ENCODE results near the gene PABPN1L. TPM values are rescaled to one million over a fixed set of nuclear protein-coding genes. Genes with fewer than 3 reads are reported as not detected.
A peak's percentile ranks its signal among the peaks of the same experiment; 100 is the strongest.

Gene PABPN1L
- total and polyA plus RNA-seq, 10 of the 15 experiments (the other 5 are each of a cell fraction or from before 2014, with no cell fraction given): not detected

DNA sequence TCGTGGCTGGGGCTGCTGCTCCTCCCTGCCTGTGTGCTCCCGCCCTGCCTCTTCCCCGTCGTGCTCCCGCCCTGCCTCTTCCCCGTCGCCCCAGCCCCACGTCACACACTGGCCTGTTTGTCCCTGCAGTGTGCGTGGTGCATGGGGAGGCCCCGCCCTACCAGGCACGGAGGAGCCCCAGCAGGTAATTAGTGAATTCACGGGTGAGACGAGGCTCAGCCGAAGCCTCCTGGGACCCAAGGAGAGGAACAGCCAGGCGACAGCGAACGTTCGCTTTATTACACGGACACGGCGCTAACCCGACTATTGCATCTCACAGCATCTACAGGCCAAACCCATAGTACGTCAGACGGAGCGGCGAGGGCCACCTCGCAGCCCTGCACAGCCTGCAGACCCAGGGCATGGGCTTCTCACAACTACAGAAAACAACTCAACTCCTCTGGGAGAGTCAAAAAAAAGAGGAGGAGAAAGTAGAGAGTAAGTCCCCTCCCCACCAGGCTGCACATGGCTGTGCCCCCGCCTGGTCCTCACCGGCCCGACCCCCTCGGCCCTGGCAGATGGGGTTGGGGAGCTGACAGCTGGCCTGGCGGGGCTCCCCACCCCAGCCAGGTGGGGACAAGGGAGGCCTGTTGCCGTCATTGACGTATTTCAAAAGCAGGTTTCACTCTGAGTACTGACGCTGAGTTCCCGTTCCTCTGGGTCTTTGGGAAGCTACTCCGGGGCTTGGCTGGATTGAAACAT lies 4.3 kb upstream of the PABPN1L start (continued):
- TF ChIP-seq, protein P1, sequence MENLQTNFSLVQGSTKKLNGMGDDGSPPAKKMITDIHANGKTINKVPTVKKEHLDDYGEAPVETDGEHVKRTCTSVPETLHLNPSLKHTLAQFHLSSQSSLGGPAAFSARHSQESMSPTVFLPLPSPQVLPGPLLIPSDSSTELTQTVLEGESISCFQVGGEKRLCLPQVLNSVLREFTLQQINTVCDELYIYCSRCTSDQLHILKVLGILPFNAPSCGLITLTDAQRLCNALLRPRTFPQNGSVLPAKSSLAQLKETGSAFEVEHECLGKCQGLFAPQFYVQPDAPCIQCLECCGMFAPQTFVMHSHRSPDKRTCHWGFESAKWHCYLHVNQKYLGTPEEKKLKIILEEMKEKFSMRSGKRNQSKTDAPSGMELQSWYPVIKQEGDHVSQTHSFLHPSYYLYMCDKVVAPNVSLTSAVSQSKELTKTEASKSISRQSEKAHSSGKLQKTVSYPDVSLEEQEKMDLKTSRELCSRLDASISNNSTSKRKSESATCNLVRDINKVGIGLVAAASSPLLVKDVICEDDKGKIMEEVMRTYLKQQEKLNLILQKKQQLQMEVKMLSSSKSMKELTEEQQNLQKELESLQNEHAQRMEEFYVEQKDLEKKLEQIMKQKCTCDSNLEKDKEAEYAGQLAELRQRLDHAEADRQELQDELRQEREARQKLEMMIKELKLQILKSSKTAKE (IDR thresholded peaks at IDR 0.05; ENCODE audit: low read depth, poor library complexity, severe bottlenecking): no peak
- peak; percentile 70; the same call in 1 of the 2 replicates for TF ChIP-seq TCF3 (IDR thresholded peaks at IDR 0.05; ENCODE audit: borderline replicate concordance, insufficient read depth, low read depth, low read length)
- TF ChIP-seq, protein P2, sequence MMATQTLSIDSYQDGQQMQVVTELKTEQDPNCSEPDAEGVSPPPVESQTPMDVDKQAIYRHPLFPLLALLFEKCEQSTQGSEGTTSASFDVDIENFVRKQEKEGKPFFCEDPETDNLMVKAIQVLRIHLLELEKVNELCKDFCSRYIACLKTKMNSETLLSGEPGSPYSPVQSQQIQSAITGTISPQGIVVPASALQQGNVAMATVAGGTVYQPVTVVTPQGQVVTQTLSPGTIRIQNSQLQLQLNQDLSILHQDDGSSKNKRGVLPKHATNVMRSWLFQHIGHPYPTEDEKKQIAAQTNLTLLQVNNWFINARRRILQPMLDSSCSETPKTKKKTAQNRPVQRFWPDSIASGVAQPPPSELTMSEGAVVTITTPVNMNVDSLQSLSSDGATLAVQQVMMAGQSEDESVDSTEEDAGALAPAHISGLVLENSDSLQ (IDR thresholded peaks at IDR 0.05): no peak
- no peak for TF ChIP-seq NR2C1 (IDR thresholded peaks at IDR 0.05)
- TF ChIP-seq, protein P3, sequence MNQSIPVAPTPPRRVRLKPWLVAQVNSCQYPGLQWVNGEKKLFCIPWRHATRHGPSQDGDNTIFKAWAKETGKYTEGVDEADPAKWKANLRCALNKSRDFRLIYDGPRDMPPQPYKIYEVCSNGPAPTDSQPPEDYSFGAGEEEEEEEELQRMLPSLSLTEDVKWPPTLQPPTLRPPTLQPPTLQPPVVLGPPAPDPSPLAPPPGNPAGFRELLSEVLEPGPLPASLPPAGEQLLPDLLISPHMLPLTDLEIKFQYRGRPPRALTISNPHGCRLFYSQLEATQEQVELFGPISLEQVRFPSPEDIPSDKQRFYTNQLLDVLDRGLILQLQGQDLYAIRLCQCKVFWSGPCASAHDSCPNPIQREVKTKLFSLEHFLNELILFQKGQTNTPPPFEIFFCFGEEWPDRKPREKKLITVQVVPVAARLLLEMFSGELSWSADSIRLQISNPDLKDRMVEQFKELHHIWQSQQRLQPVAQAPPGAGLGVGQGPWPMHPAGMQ (IDR thresholded peaks at IDR 0.05; ENCODE audit: borderline replicate concordance): no peak
- TF ChIP-seq, protein P4, sequence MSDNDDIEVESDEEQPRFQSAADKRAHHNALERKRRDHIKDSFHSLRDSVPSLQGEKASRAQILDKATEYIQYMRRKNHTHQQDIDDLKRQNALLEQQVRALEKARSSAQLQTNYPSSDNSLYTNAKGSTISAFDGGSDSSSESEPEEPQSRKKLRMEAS (IDR thresholded peaks at IDR 0.05; ENCODE audit: low read depth, low read length): no peak
- TF ChIP-seq, protein P5, sequence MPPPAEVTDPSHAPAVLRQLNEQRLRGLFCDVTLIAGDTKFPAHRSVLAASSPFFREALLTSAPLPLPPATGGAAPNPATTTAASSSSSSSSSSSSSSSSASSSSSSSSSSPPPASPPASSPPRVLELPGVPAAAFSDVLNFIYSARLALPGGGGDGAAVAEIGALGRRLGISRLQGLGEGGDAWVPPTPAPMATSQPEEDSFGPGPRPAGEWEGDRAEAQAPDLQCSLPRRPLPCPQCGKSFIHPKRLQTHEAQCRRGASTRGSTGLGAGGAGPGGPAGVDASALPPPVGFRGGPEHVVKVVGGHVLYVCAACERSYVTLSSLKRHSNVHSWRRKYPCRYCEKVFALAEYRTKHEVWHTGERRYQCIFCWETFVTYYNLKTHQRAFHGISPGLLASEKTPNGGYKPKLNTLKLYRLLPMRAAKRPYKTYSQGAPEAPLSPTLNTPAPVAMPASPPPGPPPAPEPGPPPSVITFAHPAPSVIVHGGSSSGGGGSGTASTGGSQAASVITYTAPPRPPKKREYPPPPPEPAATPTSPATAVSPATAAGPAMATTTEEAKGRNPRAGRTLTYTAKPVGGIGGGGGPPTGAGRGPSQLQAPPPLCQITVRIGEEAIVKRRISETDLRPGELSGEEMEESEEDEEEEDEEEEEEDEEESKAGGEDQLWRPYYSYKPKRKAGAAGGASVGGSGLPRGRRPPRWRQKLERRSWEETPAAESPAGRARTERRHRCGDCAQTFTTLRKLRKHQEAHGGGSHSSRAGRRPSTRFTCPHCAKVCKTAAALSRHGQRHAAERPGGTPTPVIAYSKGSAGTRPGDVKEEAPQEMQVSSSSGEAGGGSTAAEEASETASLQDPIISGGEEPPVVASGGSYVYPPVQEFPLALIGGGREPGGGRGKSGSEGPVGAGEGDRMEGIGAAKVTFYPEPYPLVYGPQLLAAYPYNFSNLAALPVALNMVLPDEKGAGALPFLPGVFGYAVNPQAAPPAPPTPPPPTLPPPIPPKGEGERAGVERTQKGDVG (CRISPR knock-in tag; IDR thresholded peaks at IDR 0.05): no peak
- TF ChIP-seq SIX5 (IDR thresholded peaks at IDR 0.05; ENCODE audit: low read depth, low read length, severe bottlenecking): no peak
- TF ChIP-seq, protein P6, sequence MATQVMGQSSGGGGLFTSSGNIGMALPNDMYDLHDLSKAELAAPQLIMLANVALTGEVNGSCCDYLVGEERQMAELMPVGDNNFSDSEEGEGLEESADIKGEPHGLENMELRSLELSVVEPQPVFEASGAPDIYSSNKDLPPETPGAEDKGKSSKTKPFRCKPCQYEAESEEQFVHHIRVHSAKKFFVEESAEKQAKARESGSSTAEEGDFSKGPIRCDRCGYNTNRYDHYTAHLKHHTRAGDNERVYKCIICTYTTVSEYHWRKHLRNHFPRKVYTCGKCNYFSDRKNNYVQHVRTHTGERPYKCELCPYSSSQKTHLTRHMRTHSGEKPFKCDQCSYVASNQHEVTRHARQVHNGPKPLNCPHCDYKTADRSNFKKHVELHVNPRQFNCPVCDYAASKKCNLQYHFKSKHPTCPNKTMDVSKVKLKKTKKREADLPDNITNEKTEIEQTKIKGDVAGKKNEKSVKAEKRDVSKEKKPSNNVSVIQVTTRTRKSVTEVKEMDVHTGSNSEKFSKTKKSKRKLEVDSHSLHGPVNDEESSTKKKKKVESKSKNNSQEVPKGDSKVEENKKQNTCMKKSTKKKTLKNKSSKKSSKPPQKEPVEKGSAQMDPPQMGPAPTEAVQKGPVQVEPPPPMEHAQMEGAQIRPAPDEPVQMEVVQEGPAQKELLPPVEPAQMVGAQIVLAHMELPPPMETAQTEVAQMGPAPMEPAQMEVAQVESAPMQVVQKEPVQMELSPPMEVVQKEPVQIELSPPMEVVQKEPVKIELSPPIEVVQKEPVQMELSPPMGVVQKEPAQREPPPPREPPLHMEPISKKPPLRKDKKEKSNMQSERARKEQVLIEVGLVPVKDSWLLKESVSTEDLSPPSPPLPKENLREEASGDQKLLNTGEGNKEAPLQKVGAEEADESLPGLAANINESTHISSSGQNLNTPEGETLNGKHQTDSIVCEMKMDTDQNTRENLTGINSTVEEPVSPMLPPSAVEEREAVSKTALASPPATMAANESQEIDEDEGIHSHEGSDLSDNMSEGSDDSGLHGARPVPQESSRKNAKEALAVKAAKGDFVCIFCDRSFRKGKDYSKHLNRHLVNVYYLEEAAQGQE (IDR thresholded peaks at IDR 0.05; ENCODE audit: low read depth, low read length): no peak
- no peak for TF ChIP-seq CBFB (IDR thresholded peaks at IDR 0.05; ENCODE audit: low read depth)
- TF ChIP-seq MYB (IDR thresholded peaks at IDR 0.05; ENCODE audit: borderline replicate concordance, low read depth, low read length): no peak
- peak; percentile 41 for TF ChIP-seq MEF2B (IDR thresholded peaks at IDR 0.05; ENCODE audit: partially characterized antibody, poor library complexity, severe bottlenecking)
- TF ChIP-seq NBN (IDR thresholded peaks at IDR 0.05): no peak
